ENCODE measurements around the gene USP3.

- TF ChIP-seq CTCF (IDR thresholded peaks at IDR 0.05) (no peak), POLR2A (IDR thresholded peaks at IDR 0.05) (no peak), POLR2AphosphoS5 (IDR thresholded peaks at IDR 0.05) (no peak)
Observed at GRCh38 chr15:63507878-63508818, 3.8 kb downstream of the USP3 start.
